HEK293 (cell line): ENCODE results near the gene CHKA.

ENCODE experiments used
- CTCF ChIA-PET: fragments of 350-600 bp; formaldehyde crosslinking; extraction: SDS; loops from one replicate; lab custom pipeline; 2021; ENCODE audit warnings: antibody characterized with exemption; lab: Yijun Ruan, JAX
- POLR2A ChIA-PET: fragments of 300-600 bp; formaldehyde crosslinking; extraction: SDS; loops from one replicate; lab custom pipeline; 2020; ENCODE audit warnings: antibody characterized with exemption, inconsistent platforms; lab: Yijun Ruan, JAX
- H3K27ac ChIP-seq: fragments of 200-500 bp; sonication (Bioruptor generic); 2 replicates; pipeline ENCODE4 v1.5.1; 2014; ENCODE audit warnings: low read depth, low read length, control low read depth, inconsistent platforms; ENCODE audit errors: extremely low read depth
- H3K36me3 ChIP-seq, 2 experiments: fragments of 200-500 bp in 1 of 2; sonication (Bioruptor generic) in 1 of 2; 1 replicate in 1 of 2; 2 replicates in 1 of 2; pipeline ENCODE4 v1.5.1; 2014 to 2017; ENCODE audit warnings: inconsistent platforms in 2 of 2, low read length in 2 of 2; ENCODE audit not compliant: control insufficient read depth in 2 of 2, insufficient read depth in 1 of 2
- H3K4me1 ChIP-seq: fragments of 200-500 bp; sonication (Bioruptor generic); 2 replicates; pipeline ENCODE4 v1.5.1; 2014; ENCODE audit warnings: mild to moderate bottlenecking, low read length, inconsistent platforms; ENCODE audit not compliant: control insufficient read depth, insufficient read depth
- H3K4me3 ChIP-seq: 2 replicates; pipeline ENCODE4 v1.5.1; 2011; ENCODE audit warnings: low read depth, mild to moderate bottlenecking, control low read depth, low read length, moderate library complexity
- H3K9me3 ChIP-seq: fragments of 200-500 bp; sonication (Bioruptor generic); 2 replicates; pipeline ENCODE4 v1.5.1; 2014; ENCODE audit warnings: low read depth, low read length, inconsistent platforms; ENCODE audit not compliant: control insufficient read depth, insufficient read depth
- GLIS1 ChIP-seq: fragments of 450-650 bp; formaldehyde crosslinking; IDR thresholded peaks from 2 replicates; pipeline ENCODE4 v1.5.1; 2016; ENCODE audit warnings: missing biosample characterization, missing genetic modification characterization
- KLF9 ChIP-seq: fragments of 450-650 bp; formaldehyde crosslinking; IDR thresholded peaks from 2 replicates; pipeline ENCODE4 v1.5.1; 2016; ENCODE audit warnings: missing biosample characterization, missing genetic modification characterization, low read depth
- PRDM2 ChIP-seq: fragments of 450-650 bp; formaldehyde crosslinking; IDR thresholded peaks from 2 replicates; pipeline ENCODE4 v1.5.1; 2016; ENCODE audit warnings: missing biosample characterization, missing genetic modification characterization, borderline replicate concordance
- SCRT2 ChIP-seq: fragments of 450-650 bp; formaldehyde crosslinking; IDR thresholded peaks from 2 replicates; pipeline ENCODE4 v1.5.1; 2016; ENCODE audit warnings: missing biosample characterization, missing genetic modification characterization
- ZIC2 ChIP-seq: fragments of 450-650 bp; formaldehyde crosslinking; IDR thresholded peaks from 2 replicates; pipeline ENCODE4 v1.5.1; 2016; ENCODE audit warnings: missing biosample characterization, missing genetic modification characterization
- ZNF175 ChIP-seq: fragments of 450-650 bp; formaldehyde crosslinking; IDR thresholded peaks from 2 replicates; pipeline ENCODE4 v1.5.1; 2016; ENCODE audit warnings: missing biosample characterization, missing genetic modification characterization
- ZNF223 ChIP-seq: fragments of 450-650 bp; formaldehyde crosslinking; IDR thresholded peaks from 2 replicates; pipeline ENCODE4 v1.5.1; 2016; ENCODE audit warnings: missing biosample characterization, missing genetic modification characterization
- ZNF394 ChIP-seq: fragments of 450-650 bp; formaldehyde crosslinking; IDR thresholded peaks from 2 replicates; pipeline ENCODE4 v1.5.1; 2016; ENCODE audit warnings: missing biosample characterization, missing genetic modification characterization, mild to moderate bottlenecking, moderate library complexity, borderline replicate concordance
- ZNF549 ChIP-seq: fragments of 450-650 bp; IDR thresholded peaks from 2 replicates; pipeline ENCODE4 v1.5.1; 2018; ENCODE audit warnings: missing biosample characterization, missing genetic modification characterization, mild to moderate bottlenecking, inconsistent platforms, moderate library complexity
- ZNF623 ChIP-seq: fragments of 450-650 bp; formaldehyde crosslinking; IDR thresholded peaks from 2 replicates; pipeline ENCODE4 v1.5.1; 2016; ENCODE audit warnings: missing biosample characterization, missing genetic modification characterization
- TF ChIP-seq, protein P1 (sequence below): fragments of 450-650 bp; formaldehyde crosslinking; IDR thresholded peaks from 2 replicates; pipeline ENCODE4 v1.5.1; 2016; ENCODE audit warnings: missing biosample characterization, missing genetic modification characterization
- TF ChIP-seq, protein P2 (sequence below): fragments of 450-650 bp; formaldehyde crosslinking; IDR thresholded peaks from 2 replicates; pipeline ENCODE4 v1.5.1; 2016; ENCODE audit warnings: missing biosample characterization, missing genetic modification characterization

Gene CHKA

GRCh38 chr11:68050371-68050841, 70.8 kb downstream of the CHKA start (continued):
- TF ChIP-seq PRDM2 (tag by site-specific recombination) (no peak), ZNF223 (no peak), KLF9 (tag by site-specific recombination) (peak; percentile 23; the same call in 1 of the 2 replicates), ZNF549 (no peak)

DNA sequence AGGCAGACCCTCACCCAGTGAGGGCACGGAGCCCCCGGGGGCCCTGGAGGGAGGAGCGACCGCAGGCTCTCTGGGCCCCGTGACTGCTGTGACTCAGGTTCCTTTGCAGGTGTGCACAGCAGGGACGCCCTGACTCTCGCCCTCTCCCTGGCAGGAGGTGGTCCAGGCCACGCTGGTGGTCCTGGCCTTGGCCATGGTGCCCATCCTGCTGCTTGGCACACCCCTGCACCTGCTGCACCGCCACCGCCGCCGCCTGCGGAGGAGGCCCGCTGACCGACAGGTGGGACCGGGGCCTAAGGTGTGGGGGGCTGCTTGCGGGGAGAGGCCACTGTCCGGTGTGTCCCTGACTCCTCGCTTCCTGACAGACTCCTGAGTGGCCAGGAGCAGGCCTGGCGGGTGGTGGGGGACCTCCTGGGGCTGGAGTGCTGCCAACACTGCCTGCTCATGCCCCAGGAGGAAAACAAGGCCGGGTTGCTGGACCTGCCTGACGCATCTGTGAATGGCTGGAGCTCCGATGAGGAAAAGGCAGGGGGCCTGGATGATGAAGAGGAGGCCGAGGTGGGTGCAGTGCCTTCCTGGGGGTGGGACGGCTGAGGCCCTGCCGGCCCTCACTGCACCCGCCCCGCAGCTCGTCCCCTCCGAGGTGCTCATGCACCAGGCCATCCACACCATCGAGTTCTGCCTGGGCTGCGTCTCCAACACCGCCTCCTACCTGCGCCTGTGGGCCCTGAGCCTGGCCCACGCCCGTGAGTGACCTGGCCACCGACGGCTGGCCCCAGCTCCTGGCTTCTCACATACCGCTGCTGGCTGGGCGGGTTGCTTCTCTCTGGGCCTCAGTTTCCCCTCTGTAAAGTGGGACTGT, 71.4 kb downstream of the CHKA start:
- H3K9me3 ChIP-seq = no peaks in the 10 kb centered on the region
- TF ChIP-seq GLIS1 (tag by site-specific recombination) (peak; percentile 83), ZNF223 (no peak), ZIC2 (tag by site-specific recombination) (peak; percentile 73), SCRT2 (tag by site-specific recombination) (peak; percentile 65)
- ChIA-PET POLR2A (no interaction called here), CTCF (interaction anchor here (0.6 kb wide), 1 partner anchor 41 kb away, joined by 3 read pairs; no protein-coding TSS in a partner anchor)
- H3K27ac ChIP-seq = no peak overlapping the region
- H3K4me1 ChIP-seq = no peaks in the 10 kb centered on the region
- H3K4me3 ChIP-seq = no peak overlapping the region
- H3K36me3 ChIP-seq = peaks cover 0 to 35% of the 10 kb centered on the region in 2 experiments; a peak in 1 of 3 replicates

- CTCF ChIA-PET = no interaction called here
- no peaks in the 10 kb centered on the region for H3K4me1 ChIP-seq
- no peak for TF ChIP-seq ZNF175 (tag by site-specific recombination)
- TF ChIP-seq ZNF623 (tag by site-specific recombination) = no peak
- TF ChIP-seq, protein P1, sequence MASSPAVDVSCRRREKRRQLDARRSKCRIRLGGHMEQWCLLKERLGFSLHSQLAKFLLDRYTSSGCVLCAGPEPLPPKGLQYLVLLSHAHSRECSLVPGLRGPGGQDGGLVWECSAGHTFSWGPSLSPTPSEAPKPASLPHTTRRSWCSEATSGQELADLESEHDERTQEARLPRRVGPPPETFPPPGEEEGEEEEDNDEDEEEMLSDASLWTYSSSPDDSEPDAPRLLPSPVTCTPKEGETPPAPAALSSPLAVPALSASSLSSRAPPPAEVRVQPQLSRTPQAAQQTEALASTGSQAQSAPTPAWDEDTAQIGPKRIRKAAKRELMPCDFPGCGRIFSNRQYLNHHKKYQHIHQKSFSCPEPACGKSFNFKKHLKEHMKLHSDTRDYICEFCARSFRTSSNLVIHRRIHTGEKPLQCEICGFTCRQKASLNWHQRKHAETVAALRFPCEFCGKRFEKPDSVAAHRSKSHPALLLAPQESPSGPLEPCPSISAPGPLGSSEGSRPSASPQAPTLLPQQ (tag by site-specific recombination) = no peak
- TF ChIP-seq, protein P2, sequence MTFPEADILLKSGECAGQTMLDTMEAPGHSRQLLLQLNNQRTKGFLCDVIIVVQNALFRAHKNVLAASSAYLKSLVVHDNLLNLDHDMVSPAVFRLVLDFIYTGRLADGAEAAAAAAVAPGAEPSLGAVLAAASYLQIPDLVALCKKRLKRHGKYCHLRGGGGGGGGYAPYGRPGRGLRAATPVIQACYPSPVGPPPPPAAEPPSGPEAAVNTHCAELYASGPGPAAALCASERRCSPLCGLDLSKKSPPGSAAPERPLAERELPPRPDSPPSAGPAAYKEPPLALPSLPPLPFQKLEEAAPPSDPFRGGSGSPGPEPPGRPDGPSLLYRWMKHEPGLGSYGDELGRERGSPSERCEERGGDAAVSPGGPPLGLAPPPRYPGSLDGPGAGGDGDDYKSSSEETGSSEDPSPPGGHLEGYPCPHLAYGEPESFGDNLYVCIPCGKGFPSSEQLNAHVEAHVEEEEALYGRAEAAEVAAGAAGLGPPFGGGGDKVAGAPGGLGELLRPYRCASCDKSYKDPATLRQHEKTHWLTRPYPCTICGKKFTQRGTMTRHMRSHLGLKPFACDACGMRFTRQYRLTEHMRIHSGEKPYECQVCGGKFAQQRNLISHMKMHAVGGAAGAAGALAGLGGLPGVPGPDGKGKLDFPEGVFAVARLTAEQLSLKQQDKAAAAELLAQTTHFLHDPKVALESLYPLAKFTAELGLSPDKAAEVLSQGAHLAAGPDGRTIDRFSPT (tag by site-specific recombination) = 0 out of 2 replicates have a peak, but pooled peaks have one; percentile 23
- TF ChIP-seq ZNF394 (tag by site-specific recombination) = no peak
- H3K4me3 ChIP-seq = no peak overlapping the region
- POLR2A ChIA-PET = interaction anchor here (0.6 kb wide), 1 partner anchor 46 kb away, joined by 6 read pairs; no protein-coding TSS in a partner anchor
- no peaks in the 10 kb centered on the region for H3K9me3 ChIP-seq
- H3K27ac ChIP-seq = no peak overlapping the region
- H3K36me3 ChIP-seq = peaks cover 0 to 36% of the 10 kb centered on the region in 2 experiments; a peak in 1 of 3 replicates
Observed at GRCh38 chr11:68048681-68049508, 72.3 kb downstream of the CHKA start.
